Uterus (tissue), 4 donors: Measurements from ENCODE around the gene LTBP1. TPM values are rescaled to one million over a fixed set of nuclear protein-coding genes. Genes with fewer than 3 reads are reported as not detected.

Experiments
- DNase-seq, 2 donors: peaks; one replicate each; pipeline ENCODE4 v3.0.0-alpha.2; 2019 to 2020
- H3K27ac ChIP-seq, 2 donors: fragments of 200-600 bp; sonication (generic); 1 replicate in 1 of 2; 2 replicates in 1 of 2; pipeline ENCODE4 v1.5.1; 2016 to 2018
- H3K27me3 ChIP-seq, 2 donors: fragments of 200-600 bp; sonication (generic); one replicate each; pipeline ENCODE4 v1.5.1; 2018 to 2019; ENCODE audit warnings: control low read depth in 1 of 2
- H3K36me3 ChIP-seq, 2 donors: fragments of 200-600 bp; sonication (generic); one replicate each; pipeline ENCODE4 v1.5.1; 2019; ENCODE audit warnings: control low read depth in 1 of 2
- H3K4me1 ChIP-seq, 2 donors: fragments of 200-600 bp; sonication (generic); one replicate each; pipeline ENCODE4 v1.5.1; 2018 to 2019; ENCODE audit warnings: control low read depth in 1 of 2
- H3K4me3 ChIP-seq, 2 donors: fragments of 200-600 bp; sonication (generic); 1 replicate in 1 of 2; 2 replicates in 1 of 2; pipeline ENCODE4 v1.5.1; 2018 to 2019; ENCODE audit warnings: mild to moderate bottlenecking in 1 of 2
- H3K9me3 ChIP-seq, 2 donors: fragments of 200-600 bp; sonication (generic); one replicate each; pipeline ENCODE4 v1.5.1; 2019; ENCODE audit warnings: control low read depth in 1 of 2
- POLR2A ChIP-seq, 2 donors: fragments of 450-650 bp; IDR thresholded peaks; one replicate each; pipeline ENCODE4 v1.6.1; 2016; ENCODE audit warnings: antibody characterized with exemption in 2 of 2, mild to moderate bottlenecking in 1 of 2, moderate library complexity in 1 of 2
- intact Hi-C: fragments of 100-400 bp; cut with DNase I; formaldehyde crosslinking; loops from one replicate; pipeline ENCODE4 v1.15.1; 2023; ENCODE audit warnings: low total_unique reads
- total RNA-seq, 4 donors: library from RNA; depleted of rRNA in 3 of 4; stranded (reverse); fragments of >200 nt in 3 of 4; gene quantifications; one replicate each; pipeline versions ENCODE4 v1.1.0 to v1.2.4, GENCODE V29; 2014 to 2023
- TF ChIP-seq, protein P1 (sequence below), 4 experiments: fragments of 200-600 bp in 2 of 4; fragments of 450-650 bp in 2 of 4; sonication (generic) in 2 of 4; IDR thresholded peaks; one replicate each; pipeline ENCODE4 v1.5.1; 2016 to 2019; ENCODE audit warnings: antibody characterized with exemption in 4 of 4, mild to moderate bottlenecking in 2 of 4, moderate library complexity in 1 of 4
- donor health status: DM: yes; HTN: yes; CAD: no.

The LTBP1 gene
- total RNA-seq, 4 donors from 2014 or later = 72.5 to 322 (median 92.2) TPM

- Histone ChIP-seq H3K9me3 (no peaks in the 10 kb centered on the region), H3K36me3 (no peaks in the 10 kb centered on the region), H3K27ac (no peak overlapping the region), H3K27me3 (no peaks in the 10 kb centered on the region), H3K4me3 (no peak overlapping the region), H3K4me1 (no peaks in the 10 kb centered on the region)
- TF ChIP-seq, protein P1, sequence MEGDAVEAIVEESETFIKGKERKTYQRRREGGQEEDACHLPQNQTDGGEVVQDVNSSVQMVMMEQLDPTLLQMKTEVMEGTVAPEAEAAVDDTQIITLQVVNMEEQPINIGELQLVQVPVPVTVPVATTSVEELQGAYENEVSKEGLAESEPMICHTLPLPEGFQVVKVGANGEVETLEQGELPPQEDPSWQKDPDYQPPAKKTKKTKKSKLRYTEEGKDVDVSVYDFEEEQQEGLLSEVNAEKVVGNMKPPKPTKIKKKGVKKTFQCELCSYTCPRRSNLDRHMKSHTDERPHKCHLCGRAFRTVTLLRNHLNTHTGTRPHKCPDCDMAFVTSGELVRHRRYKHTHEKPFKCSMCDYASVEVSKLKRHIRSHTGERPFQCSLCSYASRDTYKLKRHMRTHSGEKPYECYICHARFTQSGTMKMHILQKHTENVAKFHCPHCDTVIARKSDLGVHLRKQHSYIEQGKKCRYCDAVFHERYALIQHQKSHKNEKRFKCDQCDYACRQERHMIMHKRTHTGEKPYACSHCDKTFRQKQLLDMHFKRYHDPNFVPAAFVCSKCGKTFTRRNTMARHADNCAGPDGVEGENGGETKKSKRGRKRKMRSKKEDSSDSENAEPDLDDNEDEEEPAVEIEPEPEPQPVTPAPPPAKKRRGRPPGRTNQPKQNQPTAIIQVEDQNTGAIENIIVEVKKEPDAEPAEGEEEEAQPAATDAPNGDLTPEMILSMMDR (IDR thresholded peaks at IDR 0.05) = no peak
- TF ChIP-seq POLR2A (IDR thresholded peaks at IDR 0.05) = no peak
- intact Hi-C loops = no loop called here
- no peak for DNase-seq
Observed at GRCh38 chr2:33420726-33421125, 474.0 kb downstream of the LTBP1 start.

GRCh38 chr2:33421820-33422219 lies 475.1 kb downstream of the LTBP1 start:
- H3K27ac ChIP-seq = no peak overlapping the region
- TF ChIP-seq, protein P1 (IDR thresholded peaks at IDR 0.05) = no peak
- no peak for TF ChIP-seq POLR2A (IDR thresholded peaks at IDR 0.05)
- H3K27me3 ChIP-seq = no peaks in the 10 kb centered on the region
- H3K4me1 ChIP-seq = no peaks in the 10 kb centered on the region
- H3K9me3 ChIP-seq = no peaks in the 10 kb centered on the region
- no peak overlapping the region for H3K4me3 ChIP-seq
- no peak for DNase-seq
- H3K36me3 ChIP-seq = no peaks in the 10 kb centered on the region
- intact Hi-C loops = no loop called here

DNA sequence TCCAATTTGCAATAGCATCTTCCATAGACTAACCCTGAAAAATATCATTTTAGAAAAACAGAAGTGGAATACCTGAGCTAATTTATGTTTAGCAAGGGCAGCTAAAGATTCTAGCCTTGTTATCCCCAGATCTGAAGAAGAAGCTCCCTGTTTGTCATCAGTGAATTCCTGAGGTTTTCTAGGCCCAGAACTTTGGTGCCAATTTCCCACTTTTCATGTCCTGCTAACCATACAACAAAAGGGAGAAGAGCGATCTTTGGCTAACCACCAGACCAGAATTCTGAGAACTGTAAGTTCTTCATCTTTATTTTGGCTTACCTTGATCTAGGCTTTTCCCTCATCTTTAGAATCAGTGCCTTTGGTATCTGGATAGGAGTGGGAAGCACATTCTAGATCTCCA lies 478.4 kb downstream of the LTBP1 start:
- Histone ChIP-seq H3K36me3 (no peaks in the 10 kb centered on the region), H3K4me1 (no peaks in the 10 kb centered on the region), H3K27ac (no peak overlapping the region), H3K27me3 (no peaks in the 10 kb centered on the region), H3K9me3 (no peaks in the 10 kb centered on the region), H3K4me3 (no peak overlapping the region)
- DNase-seq = no peak
- TF ChIP-seq, protein P1 (IDR thresholded peaks at IDR 0.05) = no peak
- no peak for TF ChIP-seq POLR2A (IDR thresholded peaks at IDR 0.05)
- intact Hi-C loops = no loop called here

GRCh38 chr2:33425586-33426031 lies 478.9 kb downstream of the LTBP1 start:
- intact Hi-C loops = no loop called here
- no peak for DNase-seq

GRCh38 chr2:33426666-33427231 lies 480.0 kb downstream of the LTBP1 start:
- Histone ChIP-seq H3K27me3 (no peaks in the 10 kb centered on the region), H3K4me1 (no peaks in the 10 kb centered on the region), H3K27ac (no peak overlapping the region), H3K9me3 (no peaks in the 10 kb centered on the region), H3K4me3 (no peak overlapping the region), H3K36me3 (no peaks in the 10 kb centered on the region)
- DNase-seq = no peak
- TF ChIP-seq, protein P1 (IDR thresholded peaks at IDR 0.05) = no peak
- no peak for TF ChIP-seq POLR2A (IDR thresholded peaks at IDR 0.05)
- intact Hi-C loops = no loop called here

More at GRCh38 chr2:33425586-33426031, 478.9 kb downstream of the LTBP1 start:
- no peaks in the 10 kb centered on the region for H3K36me3 ChIP-seq
- H3K4me1 ChIP-seq = no peaks in the 10 kb centered on the region
- H3K9me3 ChIP-seq = no peaks in the 10 kb centered on the region
- TF ChIP-seq, protein P1 (IDR thresholded peaks at IDR 0.05) = no peak
- TF ChIP-seq POLR2A (IDR thresholded peaks at IDR 0.05) = no peak
- no peaks in the 10 kb centered on the region for H3K27me3 ChIP-seq
- H3K27ac ChIP-seq = no peak overlapping the region
- H3K4me3 ChIP-seq = no peak overlapping the region
